Nephron progenitor cell (in vitro differentiated cells): ENCODE results near the gene CLEC4G.

Experiments used
- DNase-seq: peaks from one replicate; pipeline ENCODE4 v3.0.0; 2021
- H3K27ac Mint-ChIP-seq: 2 replicates; pipeline ENCODE4 v1.8.0; 2021; ENCODE audit warnings: mild to moderate bottlenecking, moderate library complexity, mixed read lengths
- H3K27me3 Mint-ChIP-seq: 2 replicates; pipeline ENCODE4 v1.8.0; 2021; ENCODE audit warnings: mild to moderate bottlenecking, low read depth, mixed read lengths; ENCODE audit not compliant: poor library complexity
- H3K36me3 Mint-ChIP-seq: 2 replicates; pipeline ENCODE4 v1.8.0; 2021; ENCODE audit warnings: low read depth, mixed read lengths
- H3K4me1 Mint-ChIP-seq: 2 replicates; pipeline ENCODE4 v1.8.0; 2021; ENCODE audit warnings: mixed read lengths
- H3K4me3 Mint-ChIP-seq: 2 replicates; pipeline ENCODE4 v1.8.0; 2021; ENCODE audit warnings: mild to moderate bottlenecking, moderate library complexity, mixed read lengths
- H3K9me3 Mint-ChIP-seq: 2 replicates; pipeline ENCODE4 v1.8.0; 2021; ENCODE audit warnings: mild to moderate bottlenecking, moderate library complexity, mixed read lengths
- TF ChIP-seq, protein P1 (sequence below): fragments of 200-600 bp; sonication (generic); IDR thresholded peaks from 2 replicates; pipeline ENCODE4 v1.5.0; 2021; ENCODE audit warnings: antibody characterized with exemption

CLEC4G gene

DNA sequence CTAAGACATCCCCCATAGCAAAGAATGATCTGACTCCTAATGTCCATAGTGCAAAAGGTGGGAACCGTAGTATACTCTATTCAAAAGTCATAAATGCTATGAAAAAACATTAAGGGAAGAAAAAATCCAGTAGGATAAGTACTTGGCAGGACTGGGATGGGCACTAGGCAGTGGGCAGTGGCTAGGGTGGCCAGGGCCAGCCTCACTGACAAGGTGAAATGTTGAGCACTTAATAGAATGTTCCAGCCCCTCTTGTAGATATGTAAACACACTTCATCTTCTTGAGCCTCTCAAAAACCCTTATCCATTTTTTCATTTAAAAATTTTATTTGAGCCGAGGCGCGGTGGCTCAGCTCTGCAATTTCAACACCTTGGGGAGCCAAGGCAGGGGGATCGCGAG is 1.5 kb upstream of the CLEC4G start:
- TF ChIP-seq, protein P1, sequence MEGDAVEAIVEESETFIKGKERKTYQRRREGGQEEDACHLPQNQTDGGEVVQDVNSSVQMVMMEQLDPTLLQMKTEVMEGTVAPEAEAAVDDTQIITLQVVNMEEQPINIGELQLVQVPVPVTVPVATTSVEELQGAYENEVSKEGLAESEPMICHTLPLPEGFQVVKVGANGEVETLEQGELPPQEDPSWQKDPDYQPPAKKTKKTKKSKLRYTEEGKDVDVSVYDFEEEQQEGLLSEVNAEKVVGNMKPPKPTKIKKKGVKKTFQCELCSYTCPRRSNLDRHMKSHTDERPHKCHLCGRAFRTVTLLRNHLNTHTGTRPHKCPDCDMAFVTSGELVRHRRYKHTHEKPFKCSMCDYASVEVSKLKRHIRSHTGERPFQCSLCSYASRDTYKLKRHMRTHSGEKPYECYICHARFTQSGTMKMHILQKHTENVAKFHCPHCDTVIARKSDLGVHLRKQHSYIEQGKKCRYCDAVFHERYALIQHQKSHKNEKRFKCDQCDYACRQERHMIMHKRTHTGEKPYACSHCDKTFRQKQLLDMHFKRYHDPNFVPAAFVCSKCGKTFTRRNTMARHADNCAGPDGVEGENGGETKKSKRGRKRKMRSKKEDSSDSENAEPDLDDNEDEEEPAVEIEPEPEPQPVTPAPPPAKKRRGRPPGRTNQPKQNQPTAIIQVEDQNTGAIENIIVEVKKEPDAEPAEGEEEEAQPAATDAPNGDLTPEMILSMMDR = no peak
- Mint-ChIP-seq H3K27me3 (peaks cover 98% of the 10 kb centered on the region), H3K4me1 (no peaks in the 10 kb centered on the region), H3K9me3 (no peaks in the 10 kb centered on the region), H3K27ac (no peak overlapping the region), H3K4me3 (no peak overlapping the region), H3K36me3 (no peaks in the 10 kb centered on the region)
- no peak for DNase-seq

DNA sequence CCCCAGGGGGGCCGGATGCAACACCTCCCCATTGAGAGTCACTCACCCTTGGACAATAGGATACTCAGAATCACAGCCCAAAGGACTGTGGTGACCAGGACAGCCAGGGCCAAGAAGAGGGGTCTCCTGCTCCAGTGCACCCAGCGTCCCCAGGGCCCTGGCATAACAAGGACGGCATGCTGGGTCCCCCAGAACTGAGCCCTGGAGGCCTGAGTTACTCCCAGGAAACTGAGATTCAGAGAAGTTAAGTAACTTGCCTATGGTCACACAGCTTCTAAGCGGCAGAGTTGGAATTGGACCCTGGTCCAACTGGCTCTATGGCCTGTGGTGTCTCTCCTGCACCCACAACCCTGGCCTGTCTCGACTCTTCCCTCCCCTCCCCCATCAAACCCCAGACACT is 295 bp downstream of the CLEC4G start:
- no peak overlapping the region for H3K27ac Mint-ChIP-seq
- H3K4me1 Mint-ChIP-seq = no peaks in the 10 kb centered on the region
- DNase-seq = no peak
- no peaks in the 10 kb centered on the region for H3K36me3 Mint-ChIP-seq
- H3K27me3 Mint-ChIP-seq = peaks cover 99% of the 10 kb centered on the region
- no peak overlapping the region for H3K4me3 Mint-ChIP-seq
- TF ChIP-seq, protein P1 = no peak
- H3K9me3 Mint-ChIP-seq = peaks cover 6% of the 10 kb centered on the region

DNA sequence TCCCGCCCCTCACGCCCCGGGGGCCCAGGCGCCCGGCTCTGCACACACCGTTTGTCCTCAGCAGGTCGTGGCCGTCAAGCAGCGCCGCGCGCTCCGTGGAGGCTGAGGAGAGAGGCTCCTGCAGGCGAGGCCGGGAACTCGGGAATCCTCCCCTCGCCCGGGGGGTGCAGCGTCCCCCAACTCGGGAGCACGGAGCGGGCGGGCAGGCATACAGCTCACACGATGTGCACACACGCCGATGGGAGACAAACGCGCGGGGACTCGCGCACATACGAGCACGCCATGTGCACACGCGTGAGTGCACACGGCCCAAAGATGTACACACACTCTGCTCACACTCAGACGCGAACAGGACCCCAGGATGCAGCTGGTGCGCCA is 703 bp downstream of the CLEC4G start:
- Mint-ChIP-seq H3K27me3 (peaks cover 99% of the 10 kb centered on the region), H3K36me3 (no peaks in the 10 kb centered on the region), H3K4me3 (no peak overlapping the region), H3K27ac (no peak overlapping the region), H3K9me3 (peaks cover 8% of the 10 kb centered on the region), H3K4me1 (no peaks in the 10 kb centered on the region)
- TF ChIP-seq, protein P1 = no peak
- no peak for DNase-seq

DNA sequence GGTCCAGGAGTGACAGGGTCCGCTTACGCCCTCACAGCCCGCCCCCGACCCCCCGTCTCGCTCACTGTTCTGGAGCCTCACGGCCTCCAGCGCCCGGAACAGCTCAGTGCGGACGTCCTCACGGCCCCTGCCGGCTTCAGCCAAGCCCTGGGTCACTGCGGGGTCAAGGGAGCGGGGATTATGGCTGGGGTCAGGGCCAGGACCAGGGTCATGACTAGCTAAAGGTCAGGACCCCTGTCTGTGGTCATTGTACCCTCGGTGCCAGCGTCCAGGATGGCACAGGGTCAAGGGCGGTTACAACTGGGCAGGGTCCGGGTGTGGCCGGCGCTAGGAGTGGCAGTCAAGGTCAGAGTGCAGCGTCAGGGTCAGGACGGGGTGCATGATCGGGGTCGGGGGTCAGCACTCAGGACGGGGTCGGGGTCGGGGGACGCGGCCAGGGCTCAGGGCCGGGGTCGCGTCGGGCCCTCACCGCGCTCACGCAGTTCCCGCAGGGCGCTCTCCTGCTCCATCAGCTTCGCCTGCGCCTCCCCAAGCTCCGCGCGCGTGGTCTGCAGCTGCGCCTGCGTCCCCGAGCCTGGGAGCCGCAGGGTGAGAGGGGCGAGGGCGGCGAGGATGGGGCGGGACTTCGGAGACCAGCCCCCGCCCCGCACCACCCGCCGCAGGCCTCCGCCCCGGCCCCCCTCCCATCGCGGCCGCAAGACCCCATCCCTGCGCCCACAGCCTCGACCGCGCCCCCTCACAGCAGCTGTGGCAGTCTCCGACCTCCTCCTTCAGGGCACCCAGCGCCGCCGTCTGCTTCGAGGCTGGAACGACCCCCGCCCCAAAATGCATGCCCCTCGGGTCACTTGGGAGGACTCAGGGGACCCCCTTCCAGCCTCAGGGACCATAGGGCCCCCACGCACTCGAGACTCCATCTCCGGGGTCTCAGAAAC is 1.4 kb downstream of the CLEC4G start:
- H3K4me3 Mint-ChIP-seq = no peak overlapping the region
- H3K36me3 Mint-ChIP-seq = no peaks in the 10 kb centered on the region
- H3K4me1 Mint-ChIP-seq = no peaks in the 10 kb centered on the region
- H3K27ac Mint-ChIP-seq = no peak overlapping the region
- peaks cover 98% of the 10 kb centered on the region for H3K27me3 Mint-ChIP-seq
- peak; percentile 15 for DNase-seq
- H3K9me3 Mint-ChIP-seq = peaks cover 8% of the 10 kb centered on the region
- TF ChIP-seq, protein P1 = no peak

DNA sequence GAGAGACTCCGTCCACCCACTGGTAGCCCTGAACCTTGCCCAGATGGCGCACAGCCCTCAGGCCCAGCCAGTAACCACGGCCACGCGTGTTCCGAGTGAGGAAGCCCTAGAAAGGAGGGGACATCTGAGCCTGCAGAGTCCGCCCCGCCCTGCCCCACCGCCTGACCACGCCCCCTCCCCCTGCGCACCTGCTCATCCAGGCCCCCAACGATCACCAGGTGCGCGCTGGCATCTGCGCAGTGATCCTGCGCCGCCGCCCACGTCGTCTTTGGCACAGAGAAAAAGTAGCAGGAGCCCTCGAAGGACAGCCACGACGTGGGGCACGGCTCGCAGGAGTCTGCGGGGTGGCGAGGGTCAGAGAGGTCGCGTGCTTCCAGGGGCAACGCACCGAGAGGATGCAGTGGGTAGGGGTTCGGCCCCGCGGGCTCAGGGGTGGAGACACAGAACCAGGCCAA is 2.1 kb downstream of the CLEC4G start:
- H3K4me1 Mint-ChIP-seq = no peaks in the 10 kb centered on the region
- no peak overlapping the region for H3K4me3 Mint-ChIP-seq
- no peak overlapping the region for H3K27ac Mint-ChIP-seq
- no peaks in the 10 kb centered on the region for H3K36me3 Mint-ChIP-seq
- peaks cover 98% of the 10 kb centered on the region for H3K27me3 Mint-ChIP-seq
- peak; percentile 13 for DNase-seq
- peaks cover 8% of the 10 kb centered on the region for H3K9me3 Mint-ChIP-seq
- TF ChIP-seq, protein P1 = no peak

DNA sequence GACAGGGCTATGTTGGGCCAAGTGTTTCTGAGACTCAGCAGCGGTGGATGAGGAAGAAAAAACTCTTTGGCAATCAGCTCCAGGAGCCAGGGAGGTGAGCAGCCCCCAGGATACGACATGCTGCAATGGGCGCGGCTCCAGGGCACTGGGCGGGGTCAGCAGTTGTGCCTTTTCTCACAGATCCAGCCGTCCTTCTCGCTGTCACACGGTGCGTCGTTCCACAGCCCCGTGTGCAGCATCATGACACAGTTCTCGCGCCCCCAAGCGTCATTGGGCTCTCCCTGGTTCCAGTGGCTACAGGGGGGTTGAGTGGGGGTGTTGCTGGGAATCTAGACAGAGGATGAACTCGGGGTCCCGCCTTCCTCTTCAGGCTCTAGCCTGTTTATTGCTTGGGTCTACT is 2.7 kb downstream of the CLEC4G start:
- TF ChIP-seq, protein P1 = no peak
- no peak overlapping the region for H3K4me3 Mint-ChIP-seq
- peaks cover 8% of the 10 kb centered on the region for H3K9me3 Mint-ChIP-seq
- no peak for DNase-seq
- no peaks in the 10 kb centered on the region for H3K4me1 Mint-ChIP-seq
- H3K36me3 Mint-ChIP-seq = no peaks in the 10 kb centered on the region
- H3K27me3 Mint-ChIP-seq = peaks cover 98% of the 10 kb centered on the region
- no peak overlapping the region for H3K27ac Mint-ChIP-seq
